PC-9 (cell line): ENCODE data around the gene PYY. TPM values are rescaled to one million over a fixed set of nuclear protein-coding genes. Genes with fewer than 3 reads are reported as not detected.

ENCODE experiments used
- BruUV-seq: library from RNA; stranded (reverse); fragments of 400-500 nt; replicated peaks from 2 replicates; lab custom pipeline; 2021; lab: Mats Ljungman, UMichigan
- CTCF ChIA-PET: fragments of 300-600 bp; sonication (Branson Sonifier 250); formaldehyde crosslinking; loops from one replicate; lab custom pipeline; 2022; ENCODE audit warnings: antibody characterized with exemption; lab: Charles Lee
- POLR2A ChIA-PET: fragments of 300-600 bp; sonication (Branson Sonifier 250); formaldehyde crosslinking; loops from one replicate; lab custom pipeline; 2022; ENCODE audit warnings: antibody characterized with exemption; ENCODE audit not compliant: unreplicated experiment; lab: Charles Lee
- DNase-seq, 2 experiments: peaks; one replicate each; pipeline versions ENCODE4 v3.0.0 to v3.0.0-alpha.2; 2015 to 2022; ENCODE audit warnings: mixed read lengths in 1 of 2
- H2AFZ ChIP-seq: fragments of 200-600 bp; sonication (generic); 2 replicates; pipeline ENCODE4 v1.8.1; 2017; ENCODE audit warnings: antibody characterized with exemption
- H3F3A ChIP-seq: fragments of 200-600 bp; sonication (generic); 2 replicates; pipeline ENCODE4 v1.8.1; 2017; ENCODE audit warnings: antibody characterized with exemption, mild to moderate bottlenecking, low read depth; ENCODE audit not compliant: insufficient read depth
- H3K27ac ChIP-seq: fragments of 200-600 bp; sonication (generic); 2 replicates; pipeline ENCODE4 v1.6.1; 2016; ENCODE audit warnings: mixed run types
- H3K27me3 ChIP-seq: fragments of 200-600 bp; sonication (generic); 2 replicates; pipeline ENCODE4 v1.6.1; 2016; ENCODE audit warnings: low read depth, mixed run types; ENCODE audit not compliant: insufficient read depth
- H3K36me3 ChIP-seq: fragments of 200-600 bp; sonication (generic); 2 replicates; pipeline ENCODE4 v1.6.1; 2016; ENCODE audit warnings: low read depth, mixed run types
- H3K4me1 ChIP-seq: fragments of 200-600 bp; sonication (generic); replicated peaks from 2 replicates; pipeline ENCODE4 v1.6.1; 2016; ENCODE audit warnings: mixed run types; ENCODE audit not compliant: insufficient read depth
- H3K4me2 ChIP-seq: fragments of 200-600 bp; sonication (generic); 2 replicates; pipeline ENCODE4 v1.6.1; 2017; ENCODE audit warnings: mixed run types
- H3K4me3 ChIP-seq: fragments of 200-600 bp; sonication (generic); 2 replicates; pipeline ENCODE4 v1.6.1; 2016; ENCODE audit warnings: mixed run types
- H3K79me2 ChIP-seq: fragments of 200-600 bp; sonication (generic); 2 replicates; pipeline ENCODE4 v1.6.1; 2017; ENCODE audit warnings: low read depth, mixed run types
- H3K9me2 ChIP-seq: fragments of 200-600 bp; sonication (generic); 2 replicates; pipeline ENCODE4 v1.8.1; 2017; ENCODE audit warnings: mild to moderate bottlenecking; ENCODE audit not compliant: insufficient read depth
- H3K9me3 ChIP-seq: fragments of 200-600 bp; sonication (generic); 2 replicates; pipeline ENCODE4 v1.8.1; 2016; ENCODE audit warnings: low read depth; ENCODE audit not compliant: insufficient read depth
- H4K20me1 ChIP-seq: fragments of 200-600 bp; sonication (generic); 2 replicates; pipeline ENCODE4 v1.8.1; 2017; ENCODE audit not compliant: insufficient read depth
- CTCF ChIP-seq: fragments of 200-600 bp; sonication (generic); conservative IDR thresholded peaks from 2 replicates; pipeline ENCODE4 v1.6.1; 2017; ENCODE audit warnings: mixed run types, antibody characterized with exemption, mild to moderate bottlenecking, moderate library complexity
- EZH2 ChIP-seq: fragments of 200-600 bp; sonication (generic); IDR thresholded peaks from 2 replicates; pipeline ENCODE4 v1.8.0; 2017; ENCODE audit warnings: antibody characterized with exemption, low read depth
- intact Hi-C: fragments of 100-400 bp; cut with micrococcal nuclease; formaldehyde crosslinking; loops from one replicate; pipeline ENCODE4 v1.10.0; 2022; ENCODE audit not compliant: unreplicated experiment
- total RNA-seq: library from RNA; stranded (reverse); gene quantifications from 2 replicates; pipeline ENCODE4 v1.2.3, GENCODE V29; 2021

PYY gene
- total RNA-seq, 1 experiment from 2014 or later = not detected

- Histone ChIP-seq H3K4me1 (no peaks in the 10 kb centered on the region), H3K27me3 (peaks cover 39% of the 10 kb centered on the region), H3K79me2 (no peaks in the 10 kb centered on the region), H2AFZ (no peak overlapping the region), H3K4me3 (no peak overlapping the region), H3F3A (peaks cover 5% of the 10 kb centered on the region; the same call in 1 of the 2 replicates), H4K20me1 (no peaks in the 10 kb centered on the region), H3K27ac (no peak overlapping the region), H3K9me2 (no peaks in the 10 kb centered on the region), H3K4me2 (no peak overlapping the region), H3K36me3 (no peaks in the 10 kb centered on the region), H3K9me3 (no peaks in the 10 kb centered on the region)
- no TSS peak for BruUV-seq
- DNase-seq = no peak
- ChIA-PET POLR2A (no interaction called here), CTCF (no interaction called here)
- no peak for TF ChIP-seq EZH2
- intact Hi-C loops = no loop called here
These were observed 47.5 kb downstream of the PYY start for GRCh38 chr17:43905985-43906852.

GRCh38 chr17:43905400-43905984, 48.2 kb downstream of the PYY start:
- POLR2A ChIA-PET = no interaction called here
- no peaks in the 10 kb centered on the region for H3K9me3 ChIP-seq
- no peaks in the 10 kb centered on the region for H3K9me2 ChIP-seq
- H3K4me2 ChIP-seq = no peak overlapping the region
- TF ChIP-seq EZH2 (no peak), CTCF (no peak)
- no TSS peak for BruUV-seq
- intact Hi-C loops = no loop called here
- H3K36me3 ChIP-seq = no peaks in the 10 kb centered on the region
- H3K27ac ChIP-seq = no peak overlapping the region
- CTCF ChIA-PET = no interaction called here
- no peak overlapping the region for H3K4me3 ChIP-seq
- no peaks in the 10 kb centered on the region for H3K79me2 ChIP-seq
- H3K27me3 ChIP-seq = peaks cover 40% of the 10 kb centered on the region
- no peak overlapping the region for H2AFZ ChIP-seq
- peaks cover 6% of the 10 kb centered on the region; the same call in 1 of the 2 replicates for H3K4me1 ChIP-seq
- no peaks in the 10 kb centered on the region for H4K20me1 ChIP-seq
- no peak for DNase-seq
- H3F3A ChIP-seq = peaks cover 5% of the 10 kb centered on the region; the same call in 1 of the 2 replicates

Other genes starting within 250 kb of the PYY start
- gene SOST, start 195.1 kb downstream of the PYY start, total RNA-seq = not detected in 2 replicates
- gene DUSP3, start 175.0 kb downstream of the PYY start, total RNA-seq = 37.2 and 38.4 TPM in 2 replicates
- gene CFAP97D1, start 173.5 kb downstream of the PYY start, total RNA-seq = not detected in 2 replicates
- gene MPP3, start 120.8 kb downstream of the PYY start, total RNA-seq = 17.4 and 22.0 TPM in 2 replicates
- gene CD300LG, start 106.8 kb downstream of the PYY start, total RNA-seq = not detected in 2 replicates
- 5.6 and 8.6 TPM in 2 replicates for gene MPP2, start 46.4 kb downstream of the PYY start, total RNA-seq
- gene PPY, start 11.5 kb downstream of the PYY start, total RNA-seq = not detected in 2 replicates
- gene NAGS, start 50.7 kb upstream of the PYY start, total RNA-seq = 1.0 and 1.4 TPM in 2 replicates
- 33.5 and 42.6 TPM in 2 replicates for gene TMEM101, start 61.0 kb upstream of the PYY start, total RNA-seq
- 60.9 and 62.7 TPM in 2 replicates for gene LSM12, start 112.7 kb upstream of the PYY start, total RNA-seq
- 69.3 and 70.9 TPM in 2 replicates for gene G6PC3, start 116.8 kb upstream of the PYY start, total RNA-seq
- gene HDAC5, start 169.7 kb upstream of the PYY start, total RNA-seq = 24.0 and 40.5 TPM in 2 replicates
- gene HROB, start 188.0 kb upstream of the PYY start, total RNA-seq = 14.5 and 15.7 TPM in 2 replicates
- not detected in 2 replicates for gene ASB16, start 216.8 kb upstream of the PYY start, total RNA-seq
- gene TMUB2, start 233.0 kb upstream of the PYY start, total RNA-seq = 39.2 and 45.5 TPM in 2 replicates
- gene ATXN7L3, start 245.9 kb upstream of the PYY start, total RNA-seq = 59.3 and 87.4 TPM in 2 replicates